Measurements from ENCODE around the gene NDUFA8.

Gene NDUFA8

GRCh38 chr9:122133263-122133983 is 26.2 kb downstream of the NDUFA8 start:
- DNase-seq (ENCODE audit: low read depth), result no peak
- TF ChIP-seq CTCF (IDR thresholded peaks at IDR 0.05; ENCODE audit: insufficient read depth, low read depth, low read length, missing control alignments), result no peak
- no peak overlapping the region for H3K4me3 ChIP-seq (ENCODE audit: low read length)

GRCh38 chr9:122132539-122132938 is 27.0 kb downstream of the NDUFA8 start:
- H3K4me3 ChIP-seq (ENCODE audit: low read length), result no peak overlapping the region
- DNase-seq (ENCODE audit: low read depth), result no peak
- TF ChIP-seq CTCF (IDR thresholded peaks at IDR 0.05; ENCODE audit: insufficient read depth, low read depth, low read length, missing control alignments), result no peak

GRCh38 chr9:122131401-122132001 is 28.1 kb downstream of the NDUFA8 start:
- DNase-seq (ENCODE audit: low read depth), result peak; percentile 34
- TF ChIP-seq CTCF (IDR thresholded peaks at IDR 0.05; ENCODE audit: insufficient read depth, low read depth, low read length, missing control alignments), result no peak
- no peak overlapping the region for H3K4me3 ChIP-seq (ENCODE audit: low read length)

- no peak for DNase-seq (ENCODE audit: low read depth)
- no peak for TF ChIP-seq CTCF (IDR thresholded peaks at IDR 0.05; ENCODE audit: insufficient read depth, low read depth, low read length, missing control alignments)
- H3K4me3 ChIP-seq (ENCODE audit: low read length), result no peak overlapping the region
Measured at GRCh38 chr9:122130837-122131236, 28.7 kb downstream of the NDUFA8 start.

GRCh38 chr9:122129969-122130368 is 29.6 kb downstream of the NDUFA8 start:
- no peak overlapping the region for H3K4me3 ChIP-seq (ENCODE audit: low read length)
- DNase-seq (ENCODE audit: low read depth), result no peak

GRCh38 chr9:122128969-122129343 is 30.6 kb downstream of the NDUFA8 start:
- no peak overlapping the region for H3K4me3 ChIP-seq (ENCODE audit: low read length)
- no peak for DNase-seq (ENCODE audit: low read depth)
- TF ChIP-seq CTCF (IDR thresholded peaks at IDR 0.05; ENCODE audit: insufficient read depth, low read depth, low read length, missing control alignments), result no peak

More at GRCh38 chr9:122129969-122130368, 29.6 kb downstream of the NDUFA8 start:
- TF ChIP-seq CTCF (IDR thresholded peaks at IDR 0.05; ENCODE audit: insufficient read depth, low read depth, low read length, missing control alignments), result no peak

Data from epithelial cell of esophagus (primary cell).